Measurements from ENCODE around the gene GRK4.

Gene GRK4

GRCh38 chr4:3039706-3040366, 76.5 kb downstream of the GRK4 start:
- TF ChIP-seq RAD21 (IDR thresholded peaks at IDR 0.05; ENCODE audit: low read depth): no peak
- TF ChIP-seq CEBPB (IDR thresholded peaks at IDR 0.05): no peak
- no peak for TF ChIP-seq FOXM1 (IDR thresholded peaks at IDR 0.05; ENCODE audit: borderline replicate concordance, low read depth)
- TF ChIP-seq EGR1 (IDR thresholded peaks at IDR 0.05): no peak
- no peak for TF ChIP-seq YY1 (IDR thresholded peaks at IDR 0.05; ENCODE audit: low read depth)
- no peak for TF ChIP-seq NFIC (IDR thresholded peaks at IDR 0.05)
- no peak for TF ChIP-seq CREB1 (IDR thresholded peaks at IDR 0.05; ENCODE audit: low read depth)
- TF ChIP-seq, protein P1, sequence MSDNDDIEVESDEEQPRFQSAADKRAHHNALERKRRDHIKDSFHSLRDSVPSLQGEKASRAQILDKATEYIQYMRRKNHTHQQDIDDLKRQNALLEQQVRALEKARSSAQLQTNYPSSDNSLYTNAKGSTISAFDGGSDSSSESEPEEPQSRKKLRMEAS (IDR thresholded peaks at IDR 0.05): no peak
- no peak for TF ChIP-seq TEAD4 (IDR thresholded peaks at IDR 0.05)
- no peak for TF ChIP-seq TCF12 (IDR thresholded peaks at IDR 0.05; ENCODE audit: low read depth)
- no peak for TF ChIP-seq REST (IDR thresholded peaks at IDR 0.05; ENCODE audit: low read depth)
- no peak for TF ChIP-seq TAF1 (IDR thresholded peaks at IDR 0.05; ENCODE audit: low read depth)
- TF ChIP-seq ZBTB7A (IDR thresholded peaks at IDR 0.05; ENCODE audit: low read depth): no peak
- TF ChIP-seq USF1 (IDR thresholded peaks at IDR 0.05): no peak
- TF ChIP-seq EP300 (IDR thresholded peaks at IDR 0.05; ENCODE audit: borderline replicate concordance): no peak

GRCh38 chr4:3040452-3041191, 77.3 kb downstream of the GRK4 start:
- no peak for TF ChIP-seq EP300 (IDR thresholded peaks at IDR 0.05; ENCODE audit: borderline replicate concordance)
- TF ChIP-seq YY1 (IDR thresholded peaks at IDR 0.05; ENCODE audit: low read depth): no peak
- TF ChIP-seq USF1 (IDR thresholded peaks at IDR 0.05): no peak
- TF ChIP-seq FOXM1 (IDR thresholded peaks at IDR 0.05; ENCODE audit: borderline replicate concordance, low read depth): no peak
- no peak for TF ChIP-seq TEAD4 (IDR thresholded peaks at IDR 0.05)
- TF ChIP-seq CREB1 (IDR thresholded peaks at IDR 0.05; ENCODE audit: low read depth): no peak
- TF ChIP-seq, protein P1 (IDR thresholded peaks at IDR 0.05): no peak
- no peak for TF ChIP-seq ZBTB7A (IDR thresholded peaks at IDR 0.05; ENCODE audit: low read depth)
- TF ChIP-seq NFIC (IDR thresholded peaks at IDR 0.05): no peak
- no peak for TF ChIP-seq CEBPB (IDR thresholded peaks at IDR 0.05)
- TF ChIP-seq REST (IDR thresholded peaks at IDR 0.05; ENCODE audit: low read depth): no peak
- no peak for TF ChIP-seq TAF1 (IDR thresholded peaks at IDR 0.05; ENCODE audit: low read depth)

GRCh38 chr4:3041192-3042142, 78.1 kb downstream of the GRK4 start:
- no peak for TF ChIP-seq TAF1 (IDR thresholded peaks at IDR 0.05; ENCODE audit: low read depth)
- no peak for TF ChIP-seq TEAD4 (IDR thresholded peaks at IDR 0.05)
- TF ChIP-seq CREB1 (IDR thresholded peaks at IDR 0.05; ENCODE audit: low read depth): no peak
- no peak for TF ChIP-seq USF1 (IDR thresholded peaks at IDR 0.05)
- no peak for TF ChIP-seq NFIC (IDR thresholded peaks at IDR 0.05)
- TF ChIP-seq TCF12 (IDR thresholded peaks at IDR 0.05; ENCODE audit: low read depth): no peak
- TF ChIP-seq, protein P1 (IDR thresholded peaks at IDR 0.05): no peak
- TF ChIP-seq CEBPB (IDR thresholded peaks at IDR 0.05): no peak
- TF ChIP-seq ZBTB7A (IDR thresholded peaks at IDR 0.05; ENCODE audit: low read depth): no peak
- TF ChIP-seq EP300 (IDR thresholded peaks at IDR 0.05; ENCODE audit: borderline replicate concordance): no peak
- TF ChIP-seq RAD21 (IDR thresholded peaks at IDR 0.05; ENCODE audit: low read depth): no peak
- no peak for TF ChIP-seq EGR1 (IDR thresholded peaks at IDR 0.05)
- TF ChIP-seq YY1 (IDR thresholded peaks at IDR 0.05; ENCODE audit: low read depth): no peak
- TF ChIP-seq FOXM1 (IDR thresholded peaks at IDR 0.05; ENCODE audit: borderline replicate concordance, low read depth): no peak
- no peak for TF ChIP-seq REST (IDR thresholded peaks at IDR 0.05; ENCODE audit: low read depth)

Measured in Ishikawa (cell line).